ENCODE results near the gene SNX6.
"Not testable (repeated sequence)": the region's sequence is repeated elsewhere in the genome, so short reads cannot be mapped to it uniquely, and the experiment has no call there.

The SNX6 gene

DNA sequence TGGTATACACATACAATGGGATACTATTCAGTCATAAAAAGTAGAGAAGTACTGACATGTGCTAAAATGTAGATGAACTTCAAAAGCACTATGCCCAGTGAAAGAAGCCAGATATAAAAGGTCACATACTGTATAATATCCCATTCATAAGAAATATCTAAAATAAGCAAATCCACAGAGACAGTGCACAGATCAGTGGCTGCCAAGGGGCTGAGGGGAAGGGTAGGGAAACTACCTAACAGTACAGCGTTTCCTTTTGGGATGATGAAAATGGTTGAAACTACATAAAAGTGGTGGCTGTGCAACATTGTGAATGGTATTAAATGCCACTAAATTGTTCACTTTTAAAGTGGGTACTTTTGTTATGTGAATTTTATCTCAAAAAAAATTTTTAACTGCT lies 102.4 kb downstream of the SNX6 start:
- DNase-seq (ENCODE audit: low read depth in 1 of 2, low spot score in 1 of 2) = no peak

DNA sequence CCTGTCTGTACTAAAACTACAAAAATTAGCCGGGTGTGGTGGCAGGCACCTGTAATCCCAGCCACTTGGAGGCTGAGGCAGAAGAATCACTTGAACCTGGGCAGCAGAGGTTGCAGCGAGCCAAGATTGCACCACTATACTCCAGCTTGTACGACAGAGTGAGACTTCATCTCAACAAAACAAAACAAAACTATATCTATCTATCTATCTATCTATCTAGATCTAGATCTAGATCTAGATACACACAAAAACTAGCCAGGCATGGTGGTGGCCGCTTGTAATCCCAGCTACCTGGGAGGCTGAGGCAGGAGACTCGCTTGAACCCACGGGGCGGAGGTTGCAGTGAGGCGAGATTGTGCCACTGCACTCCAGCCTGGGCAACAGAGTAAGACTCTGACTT lies 105.7 kb downstream of the SNX6 start:
- DNase-seq (ENCODE audit: low read depth in 1 of 2, low spot score in 1 of 2) = not testable (repeated sequence)

DNA sequence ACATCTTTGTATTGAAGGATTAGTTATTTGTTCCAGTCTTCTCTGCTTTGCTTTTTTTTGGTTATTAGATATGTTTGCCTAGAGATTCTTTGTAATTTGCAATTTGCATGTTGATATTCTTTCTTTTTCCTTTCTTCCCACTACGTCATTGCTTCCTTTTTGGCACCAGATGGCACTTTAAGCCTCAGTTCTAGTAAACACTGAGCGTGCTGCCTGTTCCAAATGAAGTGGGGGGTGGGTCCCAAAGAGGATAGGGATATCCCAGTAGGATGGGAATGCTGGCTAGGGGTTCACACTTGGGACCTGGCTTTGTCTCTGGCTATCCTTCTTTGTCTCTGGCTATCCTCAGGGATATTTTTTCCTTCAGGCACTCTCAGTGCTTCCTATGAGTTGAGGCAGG lies 107.5 kb downstream of the SNX6 start:
- no peak for DNase-seq (ENCODE audit: low read depth in 1 of 2, low spot score in 1 of 2)

DNA sequence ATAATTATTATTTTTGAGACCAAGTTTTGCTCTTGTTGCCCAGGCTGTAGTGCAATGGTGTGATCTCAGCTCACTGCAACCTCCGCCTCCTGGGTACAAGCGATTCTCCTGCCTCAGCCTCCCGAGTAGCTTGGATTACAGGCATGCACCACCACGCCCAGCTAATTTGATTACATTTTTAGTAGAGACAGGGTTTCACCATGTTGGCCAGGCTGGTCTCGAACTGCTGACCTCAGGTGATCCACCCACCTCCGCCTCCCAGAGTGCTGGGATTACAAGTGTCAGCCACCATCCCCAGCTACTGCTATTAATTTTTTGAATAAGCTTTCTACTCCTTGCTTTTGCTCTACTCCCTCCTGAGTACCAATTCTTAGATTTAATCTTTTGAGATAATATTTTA lies 108.9 kb downstream of the SNX6 start:
- DNase-seq (ENCODE audit: low read depth in 1 of 2, low spot score in 1 of 2) = not testable (repeated sequence)

DNA sequence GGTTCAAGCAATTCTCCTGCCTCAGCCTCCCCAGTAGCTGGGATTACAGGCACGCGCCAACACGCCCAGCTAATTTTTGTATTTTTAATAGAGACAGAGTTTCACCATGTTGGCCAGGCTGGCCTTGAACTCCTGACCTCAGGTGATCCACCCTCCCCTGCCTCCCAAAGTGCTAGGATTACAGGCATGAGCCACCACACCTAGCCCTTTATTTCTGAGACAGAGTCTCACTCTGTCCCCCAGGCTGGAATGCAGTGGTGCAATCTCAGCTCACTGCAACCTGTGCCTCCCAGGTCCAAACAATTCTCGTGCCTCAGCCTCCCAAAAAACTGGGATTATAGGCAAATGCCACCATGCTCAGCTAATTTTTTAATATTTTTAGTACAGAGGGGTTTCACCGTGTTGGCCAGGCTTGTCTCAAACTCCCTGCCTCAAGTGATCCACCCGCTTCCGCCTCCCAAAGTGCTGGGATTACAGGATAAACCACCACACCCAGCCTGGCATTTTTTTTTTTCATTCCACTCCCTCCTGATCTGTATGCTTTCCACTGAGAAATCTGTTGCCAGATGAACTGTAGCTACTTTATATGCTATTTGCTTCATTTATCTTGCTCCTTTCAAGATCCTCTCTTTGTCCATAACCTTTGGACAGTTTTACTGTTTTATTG lies 109.5 kb downstream of the SNX6 start:
- not testable (repeated sequence) for DNase-seq (ENCODE audit: low read depth in 1 of 2, low spot score in 1 of 2)

All from activated T-helper 1 cell treated with anti-CD3 and anti-CD28 coated beads, Interleukin-2, amount 50 U/mL, for 16 hours (primary cell).